ENCODE data around the gene MTERF4. TPM values are rescaled to one million over a fixed set of nuclear protein-coding genes. Genes with fewer than 3 reads are reported as not detected.
"Not testable (repeated sequence)": the region's sequence is repeated elsewhere in the genome, so short reads cannot be mapped to it uniquely, and the experiment has no call there.

MTERF4 gene
- total RNA-seq, 1 experiment from 2014 or later, result 37.6 TPM

DNA sequence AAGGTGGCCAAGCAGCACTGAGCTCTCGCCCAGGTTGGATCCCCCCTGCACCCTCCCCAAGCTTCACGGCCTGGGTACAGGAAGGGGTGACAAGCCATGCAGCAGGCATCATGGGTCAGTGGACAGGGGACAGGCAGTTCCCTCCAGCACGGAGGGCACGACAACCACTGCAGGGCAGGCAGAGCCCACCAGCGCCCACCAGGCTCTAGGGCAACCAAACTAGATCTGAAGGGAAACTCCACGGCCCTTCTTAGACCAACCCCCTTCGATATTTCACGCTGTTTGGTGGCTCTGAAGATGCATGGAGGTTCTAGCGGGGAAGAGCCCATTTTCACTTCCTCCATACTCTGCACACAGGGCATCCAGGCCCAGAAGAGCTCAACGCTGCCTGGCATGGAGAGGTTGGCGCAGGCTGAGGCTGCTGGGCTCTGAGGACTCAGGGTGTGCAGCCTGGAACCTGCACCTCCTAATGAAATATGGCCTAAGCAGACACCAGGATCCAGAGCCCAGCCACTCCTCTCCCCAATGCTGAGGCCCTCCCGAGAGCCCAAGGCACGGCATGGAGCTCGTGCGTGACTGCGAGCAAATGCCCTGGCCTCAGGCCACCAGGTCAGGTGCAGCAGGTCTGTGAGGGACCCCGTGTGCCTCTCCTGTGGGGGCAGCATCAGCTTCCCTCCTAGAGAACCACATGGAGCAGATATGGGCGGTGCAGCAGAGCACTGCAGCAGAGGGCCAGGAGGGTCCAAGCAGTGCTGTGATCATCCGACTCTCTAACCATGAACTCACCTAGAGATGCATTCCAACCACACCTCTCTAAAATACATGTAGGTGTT is 8.7 kb upstream of the MTERF4 start:
- no peak for DNase-seq (ENCODE audit: low spot score)

DNA sequence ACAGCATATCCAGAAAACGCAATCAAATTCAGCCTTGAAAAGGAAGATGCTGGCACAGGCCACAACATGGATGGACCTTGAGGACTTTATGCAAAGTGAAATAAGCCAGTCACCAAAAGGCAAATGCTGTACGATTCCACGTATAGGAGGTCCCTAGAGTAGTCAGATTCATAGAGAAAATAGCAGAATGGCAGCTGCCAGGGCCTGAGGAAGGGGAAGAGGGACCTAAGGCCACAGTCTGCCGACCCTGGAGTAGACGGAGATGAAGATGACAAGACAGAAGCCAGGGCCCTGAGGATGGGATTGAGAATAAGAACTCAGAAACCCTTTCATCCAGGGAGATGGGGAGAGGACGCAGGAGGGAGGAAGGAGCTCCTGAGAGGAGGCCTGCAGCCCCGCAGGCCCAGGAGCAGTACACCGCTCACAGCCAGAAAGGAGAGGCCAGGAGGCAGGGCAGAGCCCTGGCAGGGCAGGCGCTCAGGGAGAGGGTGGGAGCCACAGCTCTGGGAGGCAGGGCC is 8.1 kb upstream of the MTERF4 start:
- DNase-seq (ENCODE audit: low spot score), result no peak

DNA sequence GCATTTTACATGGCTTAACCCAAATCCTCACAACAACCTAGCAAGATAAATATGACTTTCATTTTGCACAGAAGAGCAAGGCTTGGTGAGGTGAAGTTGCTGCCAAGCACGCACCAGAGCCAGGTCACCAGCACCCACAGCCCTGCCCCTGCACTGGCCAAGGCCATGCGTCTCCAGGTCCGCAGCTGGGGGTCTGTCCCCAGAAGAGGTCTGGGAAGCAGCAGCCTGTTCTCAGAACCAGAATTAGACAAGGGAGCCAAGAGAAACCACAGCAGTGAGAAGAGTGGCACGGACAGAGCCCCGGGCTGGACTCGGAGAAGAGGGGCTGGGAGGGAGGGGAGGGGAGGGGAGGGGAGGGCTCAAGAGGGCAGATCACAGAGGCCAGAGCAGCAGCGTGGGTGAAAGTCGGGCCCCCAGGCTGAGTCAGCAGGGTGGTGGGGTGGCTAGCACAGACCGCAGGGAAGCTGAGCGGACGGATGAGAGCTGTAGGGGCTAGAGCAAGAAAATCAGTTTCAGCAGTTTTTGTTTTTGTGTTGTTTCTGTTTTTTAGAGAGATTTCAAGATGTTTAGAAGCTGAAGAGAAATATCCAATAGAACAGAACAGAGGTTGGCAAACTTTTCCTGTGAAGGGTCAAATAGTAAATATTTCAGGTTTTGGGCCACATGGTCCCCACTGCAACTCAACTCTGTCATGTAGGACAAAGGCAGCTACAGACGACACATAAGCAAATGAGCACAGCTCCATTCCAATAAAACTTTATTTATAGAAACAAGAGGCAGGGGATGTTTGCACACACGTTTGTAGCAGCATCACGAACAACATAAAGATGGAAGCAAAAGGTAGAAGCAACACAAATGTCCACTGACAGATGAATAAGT is 7.4 kb upstream of the MTERF4 start:
- DNase-seq (ENCODE audit: low spot score), result no peak

DNA sequence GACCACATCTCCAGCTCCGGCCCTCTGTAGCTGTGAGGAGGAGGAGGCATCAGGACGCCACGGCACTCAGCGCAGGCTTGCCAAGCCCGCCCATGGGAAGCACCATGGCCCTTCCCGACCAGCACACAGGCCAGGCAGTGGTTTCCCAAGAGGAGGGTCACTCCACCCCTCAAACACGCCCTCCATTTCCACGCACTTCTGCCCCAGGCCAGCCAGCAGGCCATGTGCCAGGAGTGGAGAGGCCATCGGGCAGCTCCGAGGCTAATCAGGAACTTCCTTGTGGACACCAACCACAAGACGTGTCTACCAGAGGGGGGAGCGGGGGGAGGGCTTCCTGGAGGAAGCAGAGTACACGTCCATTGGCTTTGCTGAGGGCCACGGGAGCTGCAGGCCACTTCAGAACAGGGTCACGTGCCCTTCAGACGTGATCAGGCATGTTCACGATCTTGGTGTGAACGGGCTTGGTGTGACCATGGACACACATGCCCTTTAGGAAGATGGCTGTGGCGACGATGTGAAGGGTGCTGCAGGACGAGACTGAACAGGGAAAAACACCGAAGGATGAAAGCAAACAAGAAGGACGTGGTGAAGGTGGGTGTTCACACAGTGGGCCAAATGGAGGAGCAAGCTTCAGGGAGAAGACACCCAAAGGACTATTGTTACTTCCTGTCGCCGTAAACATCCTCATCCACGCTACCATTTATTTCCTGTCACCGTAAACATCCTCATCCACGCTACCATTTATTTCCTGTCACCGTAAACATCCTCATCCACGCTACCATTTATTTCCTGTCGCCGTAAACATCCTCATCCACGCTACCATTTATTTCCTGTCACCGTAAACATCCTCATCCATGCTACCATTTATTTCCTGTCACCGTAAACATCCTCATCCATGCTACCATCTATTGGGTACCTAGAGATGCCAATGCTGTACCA is 6.5 kb upstream of the MTERF4 start:
- DNase-seq (ENCODE audit: low spot score), result no peak

DNA sequence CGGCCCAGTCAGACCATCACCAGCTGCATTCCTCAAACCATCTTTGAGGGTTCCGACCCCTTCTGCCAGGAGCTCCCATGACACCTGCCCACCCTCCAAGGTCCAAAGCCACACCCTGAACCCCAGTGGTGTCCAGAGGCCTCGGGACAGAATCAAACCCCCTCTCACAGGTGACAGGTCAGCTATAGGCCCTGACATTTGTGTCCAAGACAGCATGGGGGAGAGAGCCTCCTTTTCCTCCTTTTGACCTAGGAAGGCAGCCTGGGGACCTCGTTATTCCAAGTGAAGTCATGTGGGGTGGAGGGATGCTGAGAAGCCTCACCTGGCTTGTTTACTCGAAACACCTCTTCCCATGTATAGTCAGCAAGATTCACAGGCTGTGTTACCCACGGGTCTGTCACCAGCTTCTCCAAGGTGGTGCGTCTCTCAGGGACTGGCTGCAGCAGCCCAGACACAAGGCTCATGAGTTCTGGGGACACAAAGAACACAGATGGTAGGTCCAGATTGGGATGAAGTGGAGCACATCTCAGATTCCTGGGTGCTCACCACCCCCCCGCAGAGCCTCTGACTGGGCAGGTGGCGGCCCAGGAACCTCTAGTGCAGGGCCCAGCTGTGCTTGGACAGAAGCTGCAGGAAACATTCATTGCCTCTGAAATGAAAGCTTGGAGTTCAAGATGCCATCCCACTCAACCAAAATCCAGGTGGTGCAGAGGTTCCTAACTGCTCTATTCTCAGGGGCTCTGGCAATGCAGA is 5.1 kb upstream of the MTERF4 start:
- DNase-seq (ENCODE audit: low spot score), result no peak

DNA sequence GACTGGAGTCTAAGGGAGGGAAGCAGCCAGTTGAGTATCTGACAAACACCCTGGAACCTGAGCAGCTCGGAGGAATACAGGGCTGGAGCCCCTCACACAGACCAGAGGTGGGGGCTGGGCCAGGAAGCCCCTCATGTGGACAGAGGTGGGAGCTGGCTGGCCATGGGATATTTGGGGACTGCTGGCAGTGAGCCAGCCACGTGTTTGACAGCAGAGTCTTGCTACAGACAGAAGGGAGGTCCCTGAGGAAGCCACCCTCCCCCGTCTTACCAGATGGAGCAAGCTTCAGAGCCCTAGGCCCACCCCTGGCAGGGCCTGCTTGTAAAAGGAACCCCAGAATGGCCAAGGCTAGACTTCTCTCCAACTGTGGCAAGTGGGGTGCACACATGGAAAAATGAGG is 3.6 kb upstream of the MTERF4 start:
- DNase-seq (ENCODE audit: low spot score), result no peak

DNA sequence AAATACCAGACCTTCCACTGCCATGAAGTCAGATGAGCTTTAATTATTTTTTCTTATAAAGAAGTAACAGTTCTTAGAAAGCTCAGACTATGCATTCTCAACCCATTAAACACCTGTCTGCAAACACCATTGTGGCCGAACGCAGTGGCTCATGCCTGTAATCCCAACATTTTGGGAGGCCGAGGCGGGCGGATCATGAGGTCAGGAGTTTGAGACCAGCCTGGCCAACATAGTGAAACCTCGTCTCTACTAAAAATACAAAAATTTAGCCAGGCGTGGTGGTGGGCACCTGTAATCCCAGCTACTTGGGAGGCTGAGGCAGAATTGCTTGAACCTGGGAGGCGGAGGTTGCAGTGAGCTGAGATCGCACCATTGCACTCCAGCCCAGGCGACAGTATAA is 2.5 kb upstream of the MTERF4 start:
- DNase-seq (ENCODE audit: low spot score), result not testable (repeated sequence)

DNA sequence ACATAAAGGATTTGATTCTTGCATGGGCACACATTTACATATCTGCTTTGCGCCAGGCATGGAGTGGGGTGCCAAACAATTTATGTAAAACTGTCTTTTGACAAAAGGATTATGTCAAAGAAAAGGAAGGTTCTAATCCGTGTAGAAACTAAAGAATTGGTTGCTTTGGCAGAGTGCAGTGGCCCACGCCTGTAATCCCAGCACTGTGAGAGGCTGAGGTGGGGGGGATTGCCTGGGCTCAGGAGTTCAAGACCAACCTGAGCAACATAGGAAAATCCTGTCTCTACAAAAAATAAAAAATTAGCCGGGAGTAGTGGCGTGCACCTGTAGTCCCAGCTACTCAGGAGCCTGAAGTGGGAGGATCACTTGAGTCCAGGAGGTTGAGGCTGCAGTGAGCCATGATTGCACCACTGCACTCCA is 1.1 kb upstream of the MTERF4 start:
- no peak for DNase-seq (ENCODE audit: low spot score)

DNA sequence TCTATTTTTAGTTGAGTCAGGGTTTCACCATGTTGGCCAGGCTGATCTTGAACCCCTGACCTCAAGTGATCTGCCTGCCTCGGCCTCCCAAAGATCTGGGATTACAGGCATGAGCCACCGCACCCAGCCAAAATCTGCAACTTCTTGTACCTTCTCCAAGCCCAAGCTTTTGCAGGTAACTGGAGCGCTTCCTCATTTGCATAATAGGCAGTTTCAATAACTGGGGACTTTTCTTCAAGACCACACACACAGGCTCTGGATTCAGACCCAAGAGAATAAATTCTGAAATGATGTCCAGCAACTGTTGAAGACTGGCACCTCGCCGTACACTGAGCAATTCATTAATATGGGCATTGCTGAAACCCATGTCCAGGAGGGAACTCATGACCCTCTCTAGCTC is 2.8 kb downstream of the MTERF4 start:
- DNase-seq (ENCODE audit: low spot score), result no peak

DNA sequence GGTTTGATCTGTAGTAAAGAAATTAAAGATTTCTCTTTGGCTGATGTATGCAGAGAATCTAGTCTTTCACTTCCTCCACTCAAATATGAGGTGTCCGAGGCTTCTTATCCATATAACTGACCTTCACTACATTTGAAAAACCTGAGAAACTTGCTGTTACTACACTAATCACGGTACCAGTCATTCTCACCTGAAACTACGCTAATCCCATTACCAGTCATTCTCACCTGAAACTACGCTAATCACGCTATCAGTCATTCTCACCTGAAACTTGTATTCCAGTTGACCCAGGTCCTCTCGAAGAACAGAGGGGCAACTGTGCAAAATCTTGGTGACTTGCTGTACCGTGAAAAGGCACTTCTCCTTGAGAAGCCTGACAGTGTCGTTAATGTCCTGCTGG is 5.1 kb downstream of the MTERF4 start:
- no peak for DNase-seq (ENCODE audit: low spot score)

DNA sequence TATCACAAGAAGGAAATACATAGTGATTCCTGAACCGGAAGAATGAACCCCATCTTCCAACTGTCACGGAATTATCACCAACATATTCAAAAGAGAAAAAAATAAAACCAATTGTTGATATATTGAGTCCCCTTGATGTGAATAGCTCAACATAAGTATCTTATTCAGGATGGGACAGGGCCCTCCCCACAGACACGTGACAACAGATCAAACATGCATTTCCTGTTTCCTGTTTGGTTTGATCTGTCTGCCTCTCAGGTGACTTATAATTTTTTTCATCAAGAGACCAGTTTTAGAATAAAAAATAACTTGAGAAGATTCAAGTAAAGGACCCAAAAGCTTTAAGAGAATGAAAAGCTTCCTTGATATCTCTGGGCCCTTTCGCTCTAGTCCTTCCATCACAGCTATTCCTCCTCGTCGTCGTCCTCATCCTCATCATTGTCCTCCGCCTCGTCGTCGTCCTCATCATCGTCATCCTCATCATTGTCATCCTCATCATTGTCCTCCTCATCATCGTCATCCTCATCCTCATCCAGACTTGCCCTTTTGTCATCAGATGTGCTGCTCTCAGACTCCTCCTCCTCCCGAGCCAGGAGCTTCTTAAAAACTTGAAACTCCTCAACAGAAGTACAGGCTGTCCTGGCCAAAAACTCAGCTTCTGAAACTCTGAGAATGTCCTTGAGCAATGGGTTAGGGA is 6.3 kb downstream of the MTERF4 start:
- no peak for DNase-seq (ENCODE audit: low spot score)

DNA sequence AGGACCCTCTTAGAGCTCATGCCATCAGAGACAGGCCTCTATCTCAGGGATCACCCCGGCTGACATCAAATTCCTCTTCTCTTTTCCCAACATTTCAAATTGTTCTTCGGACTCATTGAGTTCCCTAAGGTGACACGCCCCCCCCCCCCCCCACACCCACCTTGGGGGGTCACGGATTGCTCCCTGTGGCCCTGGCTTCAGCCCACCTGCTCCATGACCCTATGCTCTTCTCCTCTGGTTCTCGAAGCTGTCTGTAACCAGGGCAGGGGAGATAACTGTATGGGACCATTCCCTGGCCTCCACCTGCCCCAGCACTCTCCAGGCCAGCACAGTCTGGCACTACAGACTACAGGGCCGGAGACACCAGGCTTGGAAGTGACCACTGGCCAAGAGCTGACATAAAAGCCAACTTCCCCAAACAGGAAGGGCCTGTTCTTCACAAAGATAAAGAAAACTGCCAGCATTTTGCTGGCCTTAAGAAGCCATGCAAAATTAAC is 7.1 kb downstream of the MTERF4 start:
- DNase-seq (ENCODE audit: low spot score), result no peak

DNA sequence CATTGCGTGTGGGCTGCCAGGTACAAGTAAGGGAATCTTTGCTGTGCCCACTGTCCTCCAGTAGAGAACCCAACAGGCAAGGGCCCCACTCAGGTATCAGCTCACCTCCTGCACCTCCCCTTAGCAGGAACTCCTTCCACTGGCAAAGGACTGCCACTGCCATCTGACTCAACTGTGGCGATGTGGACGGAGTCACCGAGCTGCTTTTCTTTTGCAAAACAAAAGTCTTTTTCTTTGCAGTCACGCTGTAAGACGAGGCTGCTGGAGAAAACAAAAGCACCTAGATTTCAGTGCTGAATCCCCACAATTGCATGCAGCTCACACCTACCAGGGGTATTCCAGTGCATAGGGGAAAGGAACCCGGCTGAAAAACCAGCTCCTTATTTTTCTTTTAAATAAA is 7.9 kb downstream of the MTERF4 start:
- no peak for DNase-seq (ENCODE audit: low spot score)

DNA sequence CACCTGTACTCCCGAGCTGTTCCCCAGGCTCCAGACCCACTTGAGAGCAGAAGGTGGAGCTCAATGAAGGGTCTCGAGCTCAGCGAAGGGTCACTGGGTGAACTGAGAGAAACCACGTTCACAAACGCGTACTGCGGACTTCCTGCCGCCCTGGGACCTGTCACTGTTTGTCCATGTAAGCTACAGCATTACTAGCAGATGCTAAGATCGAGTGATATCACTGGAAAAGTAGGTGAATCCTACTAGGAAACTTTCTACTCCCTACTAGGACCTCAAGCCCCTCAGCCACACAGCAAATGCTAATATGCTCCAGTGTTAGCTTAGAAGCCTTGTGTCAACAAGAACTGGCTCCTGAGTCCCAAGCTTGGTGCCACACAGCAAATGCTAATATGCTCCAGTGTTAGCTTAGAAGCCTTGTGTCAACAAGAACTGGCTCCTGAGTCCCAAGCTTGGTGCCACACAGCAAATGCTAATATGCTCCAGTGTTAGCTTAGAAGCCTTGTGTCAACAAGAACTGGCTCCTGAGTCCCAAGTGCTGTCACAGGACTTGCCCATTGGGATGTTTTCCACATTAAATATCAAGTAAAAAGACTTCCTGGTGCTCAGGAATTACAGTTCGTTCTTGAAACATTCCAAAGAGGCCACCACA is 8.8 kb downstream of the MTERF4 start:
- DNase-seq (ENCODE audit: low spot score), result not testable (repeated sequence)

DNA sequence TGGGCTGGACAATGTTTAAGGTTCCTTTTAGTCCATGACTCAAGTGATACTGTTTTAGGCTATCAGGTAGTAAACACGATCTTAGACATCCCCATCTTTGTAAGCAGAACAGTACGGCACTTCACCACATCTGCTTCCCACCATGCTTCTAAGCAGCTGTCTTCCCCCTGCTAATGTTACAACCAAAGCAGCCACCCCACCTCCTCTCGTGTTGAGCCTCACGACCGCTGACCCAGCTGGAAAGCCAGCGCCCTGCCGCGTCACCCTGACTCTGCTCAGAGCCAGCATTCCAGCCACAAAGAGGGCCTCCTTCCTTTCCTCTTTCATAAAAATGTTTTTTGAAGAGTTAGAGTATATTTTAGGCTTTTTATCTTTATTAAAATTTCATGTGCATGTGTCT is 9.4 kb downstream of the MTERF4 start:
- DNase-seq (ENCODE audit: low spot score), result no peak

DNA sequence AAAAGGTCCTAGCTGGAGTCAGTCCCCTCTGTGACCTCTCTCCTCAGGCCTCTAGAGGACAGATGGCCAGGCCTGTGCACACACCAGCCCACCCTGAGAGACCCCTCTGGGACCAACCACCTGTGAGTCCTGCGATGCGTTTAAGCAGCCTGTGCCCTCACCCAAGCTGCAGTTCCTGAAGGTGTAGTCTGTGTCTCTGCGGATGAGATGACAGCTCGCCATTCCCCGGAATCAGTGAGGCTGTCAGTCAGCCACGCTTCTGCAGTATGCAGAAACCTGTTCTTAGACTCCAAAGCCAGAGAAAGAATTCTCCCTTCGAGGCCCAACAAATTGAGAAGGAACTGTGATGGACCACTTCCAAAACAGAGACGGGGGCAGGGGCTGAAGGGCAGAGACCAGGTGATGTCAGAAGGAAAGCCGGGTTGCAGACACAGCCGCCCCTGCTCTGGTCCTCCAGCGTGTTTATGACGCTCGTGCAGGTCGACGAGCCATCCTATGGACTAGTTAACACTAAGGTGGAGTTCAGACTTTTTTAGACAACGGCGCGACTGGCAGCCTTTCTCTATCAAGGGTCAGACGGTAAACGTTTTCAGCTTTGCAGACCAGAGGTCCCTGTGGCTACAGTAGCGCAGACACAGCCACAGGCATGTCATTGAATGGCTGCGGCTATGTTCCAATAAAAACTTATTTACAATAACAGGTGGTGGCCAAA is 10.2 kb downstream of the MTERF4 start:
- DNase-seq (ENCODE audit: low spot score), result no peak

DNA sequence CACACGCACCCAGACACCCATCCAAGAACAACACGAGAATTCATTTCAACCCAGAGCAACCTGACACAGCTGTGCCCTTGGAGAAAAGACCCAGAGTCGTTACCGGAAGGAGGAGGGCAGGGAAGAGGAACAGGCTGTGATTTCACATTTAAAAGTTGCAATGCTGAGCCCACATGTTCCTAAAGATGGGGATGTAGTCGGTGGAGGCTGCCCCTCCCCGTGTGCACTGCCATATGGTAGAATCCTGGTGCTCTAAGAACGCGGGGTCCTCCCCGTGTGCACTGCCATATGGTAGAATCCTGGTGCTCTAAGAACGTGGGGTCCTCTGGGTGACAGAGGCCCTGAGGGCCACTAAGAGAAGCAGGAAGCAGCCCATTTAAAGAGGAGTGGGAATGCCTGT is 10.9 kb downstream of the MTERF4 start:
- DNase-seq (ENCODE audit: low spot score), result no peak

DNA sequence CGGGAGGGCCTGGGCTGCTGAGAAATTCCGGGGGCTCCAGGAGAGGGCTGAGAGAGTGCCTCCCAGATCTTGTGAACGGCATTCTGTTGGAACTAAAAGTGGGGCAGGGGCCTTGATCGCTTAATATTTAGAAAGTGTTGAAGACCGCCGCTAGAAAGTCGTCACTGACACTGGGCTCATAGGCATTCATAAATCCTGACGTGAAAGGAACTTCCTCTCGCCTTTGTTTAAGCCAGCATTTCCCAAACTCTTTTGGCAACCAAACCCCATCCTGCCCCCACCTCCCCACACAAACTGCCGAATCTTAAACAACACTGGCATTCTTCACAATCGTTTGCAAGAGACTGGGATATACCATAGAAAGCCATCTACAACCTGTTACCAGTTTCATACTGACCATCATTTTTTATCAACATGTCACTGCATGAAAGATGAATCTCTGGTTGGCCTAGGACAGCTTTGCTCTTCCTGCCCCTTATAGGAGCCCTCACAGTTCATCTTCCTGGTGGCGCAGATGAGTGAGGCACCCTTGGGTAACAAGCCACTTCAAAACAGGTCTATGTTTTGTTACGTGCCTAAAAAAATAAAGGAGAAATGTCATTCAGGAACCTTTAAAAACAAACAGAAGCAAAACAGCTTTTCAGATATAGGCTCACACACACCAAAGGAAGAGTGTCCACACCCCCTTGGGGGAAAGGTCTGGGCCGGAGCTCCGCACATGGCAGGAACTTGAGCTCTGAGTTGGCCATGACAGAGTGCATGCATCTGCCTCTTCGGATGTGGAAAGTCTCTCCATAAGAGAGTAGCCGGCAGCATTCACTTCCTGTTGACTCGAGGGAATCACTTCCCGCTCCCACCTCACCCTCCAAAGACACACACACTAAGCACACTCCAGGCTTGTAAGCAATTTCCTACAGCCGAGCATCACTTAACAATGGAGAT is 13.0 kb downstream of the MTERF4 start:
- DNase-seq (ENCODE audit: low spot score), result no peak
